ENCODE measurements around the gene EIF4ENIF1. TPM values are rescaled to one million over a fixed set of nuclear protein-coding genes. Genes with fewer than 3 reads are reported as not detected.
A peak's percentile ranks its signal among the peaks of the same experiment; 100 is the strongest.
"Not testable (repeated sequence)": the region's sequence is repeated elsewhere in the genome, so short reads cannot be mapped to it uniquely, and the experiment has no call there.

Gene EIF4ENIF1
- total RNA-seq, 1 donor from 2014 or later: 29.0 TPM

DNA sequence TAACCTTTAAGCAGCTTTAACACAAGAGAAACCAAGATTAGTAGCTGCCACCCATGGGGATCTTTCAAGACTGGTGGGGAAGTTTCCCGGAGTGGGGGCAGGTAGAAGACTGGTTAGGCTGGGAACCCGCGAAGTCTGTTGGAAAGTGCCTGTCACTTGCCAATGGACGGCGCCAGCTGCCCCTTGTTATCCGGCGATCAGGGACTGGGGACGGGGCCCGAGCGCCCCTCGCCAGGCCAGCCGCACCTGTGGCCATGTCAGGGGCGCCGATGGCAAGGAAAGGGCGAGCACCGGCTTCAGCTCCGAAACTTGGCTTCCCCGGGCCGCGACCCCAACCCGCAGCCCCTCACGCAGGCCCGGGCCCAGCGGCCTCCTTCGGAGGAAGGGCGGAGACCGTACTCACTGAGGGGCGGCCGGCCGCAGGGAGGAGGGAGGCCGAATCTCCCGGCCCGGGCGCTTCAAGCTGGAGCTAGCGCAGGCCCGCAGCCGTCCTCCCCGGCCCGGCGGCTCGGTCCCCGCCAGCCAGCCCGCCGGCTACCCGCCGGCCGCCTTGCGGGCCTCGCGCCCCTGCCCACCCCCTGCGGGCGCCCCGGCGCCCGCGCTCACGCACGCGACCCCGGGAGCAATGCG, 539 bp downstream of the EIF4ENIF1 start:
- no peak for TF ChIP-seq CTCF (IDR thresholded peaks at IDR 0.05; ENCODE audit: borderline replicate concordance)
- Histone ChIP-seq H3K27me3 (ENCODE audit: low read depth) (no peaks in the 10 kb centered on the region), H3K9me3 (replicated peaks) (no peaks in the 10 kb centered on the region), H3K27ac (replicated peaks) (peak overlapping the region; percentile 99), H3K4me1 (peaks cover 51% of the 10 kb centered on the region), H3K4me3 (peak overlapping the region; percentile 91), H3K36me3 (peaks cover 39% of the 10 kb centered on the region)
- peak; percentile 36 for DNase-seq
- intact Hi-C loops (cut with micrococcal nuclease): no loop called here

GRCh38 chr22:31488346-31488883, 1.2 kb downstream of the EIF4ENIF1 start:
- Histone ChIP-seq H3K27me3 (ENCODE audit: low read depth) (no peaks in the 10 kb centered on the region), H3K9me3 (replicated peaks) (no peaks in the 10 kb centered on the region), H3K36me3 (peaks cover 44% of the 10 kb centered on the region), H3K4me3 (peak overlapping the region; percentile 91), H3K27ac (replicated peaks) (peak overlapping the region; percentile 99), H3K4me1 (peaks cover 46% of the 10 kb centered on the region)
- intact Hi-C loops (cut with micrococcal nuclease): no loop called here
- DNase-seq: no peak
- no peak for TF ChIP-seq CTCF (IDR thresholded peaks at IDR 0.05; ENCODE audit: borderline replicate concordance)

- Histone ChIP-seq H3K9me3 (replicated peaks) (no peaks in the 10 kb centered on the region), H3K27me3 (ENCODE audit: low read depth) (no peaks in the 10 kb centered on the region), H3K4me1 (peaks cover 46% of the 10 kb centered on the region), H3K27ac (replicated peaks) (no peak overlapping the region), H3K36me3 (peaks cover 57% of the 10 kb centered on the region), H3K4me3 (no peak overlapping the region)
- intact Hi-C loops (cut with micrococcal nuclease): no loop called here
- DNase-seq: no peak
- TF ChIP-seq CTCF (IDR thresholded peaks at IDR 0.05; ENCODE audit: borderline replicate concordance): no peak
Measured at GRCh38 chr22:31486951-31487350, 2.7 kb downstream of the EIF4ENIF1 start.

GRCh38 chr22:31486369-31486768, 3.3 kb downstream of the EIF4ENIF1 start:
- DNase-seq; intact Hi-C loops (cut with micrococcal nuclease); H3K4me3 ChIP-seq; H3K9me3 ChIP-seq (replicated peaks); H3K27ac ChIP-seq (replicated peaks); H3K27me3 ChIP-seq (ENCODE audit: low read depth): not testable (repeated sequence)
- peaks cover 63% of the 10 kb centered on the region for H3K36me3 ChIP-seq
- H3K4me1 ChIP-seq: peaks cover 44% of the 10 kb centered on the region

GRCh38 chr22:31482470-31482869, 7.2 kb downstream of the EIF4ENIF1 start:
- H3K27ac ChIP-seq (replicated peaks); intact Hi-C loops (cut with micrococcal nuclease); H3K9me3 ChIP-seq (replicated peaks); H3K27me3 ChIP-seq (ENCODE audit: low read depth); H3K4me3 ChIP-seq; DNase-seq: not testable (repeated sequence)
- Histone ChIP-seq H3K36me3 (peaks cover 68% of the 10 kb centered on the region), H3K4me1 (peaks cover 16% of the 10 kb centered on the region)

DNA sequence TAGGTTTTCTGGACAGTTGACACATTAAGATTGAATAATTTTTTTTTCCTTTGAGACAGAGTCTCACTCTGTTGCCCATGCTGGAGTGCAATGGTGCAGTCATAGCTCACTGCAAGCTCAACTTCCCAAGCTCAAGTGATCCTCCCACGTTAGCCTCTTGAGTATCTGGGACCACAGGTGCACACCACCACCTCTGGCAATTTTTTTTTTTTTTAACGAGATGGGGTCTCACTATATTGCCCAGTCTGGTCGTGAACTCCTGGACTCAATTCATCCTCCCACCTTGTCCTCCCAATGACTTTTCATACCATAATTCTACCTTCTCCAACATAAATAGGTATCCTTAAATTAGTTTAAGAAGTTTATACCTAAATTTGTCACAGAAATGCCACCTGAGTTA, 8.5 kb downstream of the EIF4ENIF1 start:
- Histone ChIP-seq H3K9me3 (replicated peaks) (no peaks in the 10 kb centered on the region), H3K27ac (replicated peaks) (no peak overlapping the region), H3K4me3 (no peak overlapping the region), H3K4me1 (peaks cover 13% of the 10 kb centered on the region), H3K27me3 (ENCODE audit: low read depth) (no peaks in the 10 kb centered on the region), H3K36me3 (peaks cover 56% of the 10 kb centered on the region)
- intact Hi-C loops (cut with micrococcal nuclease): no loop called here
- no peak for TF ChIP-seq CTCF (IDR thresholded peaks at IDR 0.05; ENCODE audit: borderline replicate concordance)
- DNase-seq: no peak

Data from left ventricle myocardium inferior (tissue), 1 donor.